Measurements from ENCODE around the gene TBC1D22A.

TBC1D22A gene

GRCh38 chr22:46744581-46744980, 17.9 kb upstream of the TBC1D22A start:
- TF ChIP-seq CTCF (IDR thresholded peaks at IDR 0.05; ENCODE audit: extremely low read depth, missing control alignments) = no peak
- no peak for DNase-seq (ENCODE audit: low spot score)

GRCh38 chr22:46746192-46746591, 16.3 kb upstream of the TBC1D22A start:
- no peak for DNase-seq (ENCODE audit: low spot score)
- TF ChIP-seq CTCF (IDR thresholded peaks at IDR 0.05; ENCODE audit: extremely low read depth, missing control alignments) = no peak

GRCh38 chr22:46746620-46747019, 15.8 kb upstream of the TBC1D22A start:
- no peak for DNase-seq (ENCODE audit: low spot score)
- no peak for TF ChIP-seq CTCF (IDR thresholded peaks at IDR 0.05; ENCODE audit: extremely low read depth, missing control alignments)

- no peak for TF ChIP-seq CTCF (IDR thresholded peaks at IDR 0.05; ENCODE audit: extremely low read depth, missing control alignments)
- DNase-seq (ENCODE audit: low spot score) = no peak
Observed at GRCh38 chr22:46747646-46748045, 14.8 kb upstream of the TBC1D22A start.

GRCh38 chr22:46748206-46748907, 14.1 kb upstream of the TBC1D22A start:
- no peak for TF ChIP-seq CTCF (IDR thresholded peaks at IDR 0.05; ENCODE audit: extremely low read depth, missing control alignments)
- no peak for DNase-seq (ENCODE audit: low spot score)

GRCh38 chr22:46748908-46749675, 13.4 kb upstream of the TBC1D22A start:
- no peak for DNase-seq (ENCODE audit: low spot score)
- TF ChIP-seq CTCF (IDR thresholded peaks at IDR 0.05; ENCODE audit: extremely low read depth, missing control alignments) = no peak
